ENCODE results near the gene PSMB7. TPM values are rescaled to one million over a fixed set of nuclear protein-coding genes. Genes with fewer than 3 reads are reported as not detected.

Gene PSMB7
- polyA plus RNA-seq, 1 experiment: 396 TPM

DNA sequence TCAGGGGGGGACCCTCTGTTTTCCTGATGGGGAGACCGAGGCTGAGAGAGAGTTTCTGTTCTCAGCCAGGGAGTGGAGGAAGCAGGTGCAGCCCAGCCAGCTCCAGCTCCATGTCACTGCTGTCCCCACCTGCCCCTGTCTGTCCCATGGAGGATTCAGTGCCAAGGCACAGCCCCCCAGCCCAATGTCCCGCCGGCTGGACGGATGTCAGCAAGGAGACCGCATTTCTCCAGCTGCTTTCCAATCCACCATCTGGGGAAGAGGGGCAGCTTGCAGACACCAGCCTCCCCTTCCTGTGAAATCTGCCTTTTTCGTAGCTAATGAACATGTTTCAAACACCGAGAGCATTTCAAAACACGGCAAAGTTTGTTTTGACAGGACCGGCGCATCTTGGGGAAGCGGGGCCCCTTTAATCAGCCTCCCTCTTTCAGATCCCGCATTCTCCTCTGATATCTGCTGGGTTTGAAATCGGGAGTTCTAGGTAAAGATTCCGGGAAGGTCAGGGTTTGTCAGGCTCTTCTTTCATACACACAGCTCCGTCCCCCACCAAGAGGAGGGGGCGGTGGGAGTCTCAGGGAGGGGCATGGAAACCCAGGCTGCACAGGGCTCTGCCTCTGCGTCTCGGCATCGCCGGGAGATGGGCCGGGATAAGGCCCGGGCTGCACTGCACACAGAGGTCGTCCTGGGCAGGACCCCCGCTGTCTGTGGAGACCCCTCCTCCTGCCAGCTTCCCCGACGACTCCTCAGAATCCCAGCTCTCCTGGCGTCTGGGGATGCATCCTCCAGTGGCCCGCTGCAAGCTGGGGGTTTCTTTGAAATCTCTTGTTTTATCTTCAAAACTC lies 82.7 kb downstream of the PSMB7 start:
- no peak for DNase-seq (ENCODE audit: low read depth, low spot score)
- Histone ChIP-seq H3K27me3 (ENCODE audit: control insufficient read depth, insufficient read depth, low read length) (no peaks in the 10 kb centered on the region), H3K9me3 (ENCODE audit: control insufficient read depth, insufficient read depth, low read length) (peaks cover 5% of the 10 kb centered on the region), H3K27ac (ENCODE audit: low read depth, low read length) (no peak overlapping the region), H3K4me3 (ENCODE audit: low read depth, low read length) (no peak overlapping the region)
- ChIA-PET POLR2A (no interaction called here), CTCF (no interaction called here)
- TF ChIP-seq, protein P1, sequence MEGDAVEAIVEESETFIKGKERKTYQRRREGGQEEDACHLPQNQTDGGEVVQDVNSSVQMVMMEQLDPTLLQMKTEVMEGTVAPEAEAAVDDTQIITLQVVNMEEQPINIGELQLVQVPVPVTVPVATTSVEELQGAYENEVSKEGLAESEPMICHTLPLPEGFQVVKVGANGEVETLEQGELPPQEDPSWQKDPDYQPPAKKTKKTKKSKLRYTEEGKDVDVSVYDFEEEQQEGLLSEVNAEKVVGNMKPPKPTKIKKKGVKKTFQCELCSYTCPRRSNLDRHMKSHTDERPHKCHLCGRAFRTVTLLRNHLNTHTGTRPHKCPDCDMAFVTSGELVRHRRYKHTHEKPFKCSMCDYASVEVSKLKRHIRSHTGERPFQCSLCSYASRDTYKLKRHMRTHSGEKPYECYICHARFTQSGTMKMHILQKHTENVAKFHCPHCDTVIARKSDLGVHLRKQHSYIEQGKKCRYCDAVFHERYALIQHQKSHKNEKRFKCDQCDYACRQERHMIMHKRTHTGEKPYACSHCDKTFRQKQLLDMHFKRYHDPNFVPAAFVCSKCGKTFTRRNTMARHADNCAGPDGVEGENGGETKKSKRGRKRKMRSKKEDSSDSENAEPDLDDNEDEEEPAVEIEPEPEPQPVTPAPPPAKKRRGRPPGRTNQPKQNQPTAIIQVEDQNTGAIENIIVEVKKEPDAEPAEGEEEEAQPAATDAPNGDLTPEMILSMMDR (IDR thresholded peaks at IDR 0.05; ENCODE audit: low read depth, low read length): no peak

DNA sequence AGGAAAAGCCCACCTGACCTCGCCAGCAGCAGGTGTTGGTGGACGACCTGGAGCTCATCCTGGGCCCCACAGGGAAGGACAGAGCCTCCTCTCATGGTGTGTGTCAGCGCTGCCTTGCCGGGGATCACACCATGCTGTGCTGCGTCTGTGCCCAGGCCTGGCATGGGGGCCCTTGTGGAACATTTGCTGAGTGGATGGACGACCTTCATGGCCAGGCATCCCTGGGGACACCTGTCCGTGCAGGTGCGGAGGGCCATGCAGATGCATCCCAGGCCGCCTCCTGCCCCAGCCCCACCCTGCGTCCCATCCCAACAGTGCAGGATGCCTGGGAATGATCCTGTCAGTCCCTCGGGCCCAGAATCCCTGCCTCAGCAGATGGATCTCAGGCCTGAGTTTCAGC lies 83.7 kb downstream of the PSMB7 start:
- Histone ChIP-seq H3K4me3 (ENCODE audit: low read depth, low read length) (no peak overlapping the region), H3K27me3 (ENCODE audit: control insufficient read depth, insufficient read depth, low read length) (no peaks in the 10 kb centered on the region), H3K27ac (ENCODE audit: low read depth, low read length) (peak overlapping the region; percentile 39), H3K9me3 (ENCODE audit: control insufficient read depth, insufficient read depth, low read length) (no peaks in the 10 kb centered on the region; the same call in 1 of the 2 replicates)
- no peak for DNase-seq (ENCODE audit: low read depth, low spot score)
- CTCF ChIA-PET: interaction anchor here (1.4 kb wide), 1 partner anchor 11 kb away, joined by 4 read pairs; no protein-coding TSS in a partner anchor
- POLR2A ChIA-PET: no interaction called here
- TF ChIP-seq, protein P1 (IDR thresholded peaks at IDR 0.05; ENCODE audit: low read depth, low read length): no peak

DNA sequence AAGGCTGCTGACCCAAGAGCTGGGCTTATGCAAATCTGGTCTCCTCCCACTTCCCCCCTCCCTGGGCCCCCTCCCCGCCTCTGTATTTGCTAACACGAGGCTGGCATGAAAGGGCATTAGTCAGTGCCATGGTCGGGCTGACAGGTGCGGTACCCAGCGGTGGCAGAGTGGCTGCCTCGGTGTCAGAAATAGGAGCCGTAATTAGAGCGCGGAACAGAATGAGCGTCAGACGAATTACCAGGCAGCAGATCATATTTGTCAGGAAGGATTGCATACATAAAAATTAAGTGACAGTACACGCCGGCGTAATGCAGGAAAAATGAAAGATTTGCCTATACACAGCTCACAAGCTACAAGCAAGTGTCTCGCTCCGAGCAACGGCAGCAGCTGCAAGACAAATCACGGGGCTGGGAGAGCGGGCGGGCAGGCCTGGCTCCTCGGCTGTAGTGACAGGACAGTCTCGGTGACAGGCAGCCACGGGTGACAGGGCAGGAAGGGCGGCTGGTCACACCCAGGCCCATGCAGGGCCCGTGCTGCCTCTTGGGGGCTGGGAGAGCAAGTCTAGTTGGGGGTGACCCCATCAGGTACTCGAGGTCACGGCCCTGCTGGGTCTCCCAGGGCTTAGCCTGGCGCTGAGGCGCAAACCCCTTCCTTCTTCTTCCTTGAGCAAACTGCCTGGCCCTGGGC lies 85.1 kb downstream of the PSMB7 start:
- ChIA-PET CTCF (interaction anchor here (1.0 to 1.4 kb wide), 2 partner anchors 9 to 10 kb away, joined by 4 to 5 read pairs; no protein-coding TSS in a partner anchor), POLR2A (no interaction called here)
- TF ChIP-seq, protein P1 (IDR thresholded peaks at IDR 0.05; ENCODE audit: low read depth, low read length): no peak
- H3K27ac ChIP-seq (ENCODE audit: low read depth, low read length): no peak overlapping the region
- no peak for DNase-seq (ENCODE audit: low read depth, low spot score)
- H3K27me3 ChIP-seq (ENCODE audit: control insufficient read depth, insufficient read depth, low read length): no peaks in the 10 kb centered on the region
- H3K4me3 ChIP-seq (ENCODE audit: low read depth, low read length): no peak overlapping the region
- no peaks in the 10 kb centered on the region; the same call in 1 of the 2 replicates for H3K9me3 ChIP-seq (ENCODE audit: control insufficient read depth, insufficient read depth, low read length)

DNA sequence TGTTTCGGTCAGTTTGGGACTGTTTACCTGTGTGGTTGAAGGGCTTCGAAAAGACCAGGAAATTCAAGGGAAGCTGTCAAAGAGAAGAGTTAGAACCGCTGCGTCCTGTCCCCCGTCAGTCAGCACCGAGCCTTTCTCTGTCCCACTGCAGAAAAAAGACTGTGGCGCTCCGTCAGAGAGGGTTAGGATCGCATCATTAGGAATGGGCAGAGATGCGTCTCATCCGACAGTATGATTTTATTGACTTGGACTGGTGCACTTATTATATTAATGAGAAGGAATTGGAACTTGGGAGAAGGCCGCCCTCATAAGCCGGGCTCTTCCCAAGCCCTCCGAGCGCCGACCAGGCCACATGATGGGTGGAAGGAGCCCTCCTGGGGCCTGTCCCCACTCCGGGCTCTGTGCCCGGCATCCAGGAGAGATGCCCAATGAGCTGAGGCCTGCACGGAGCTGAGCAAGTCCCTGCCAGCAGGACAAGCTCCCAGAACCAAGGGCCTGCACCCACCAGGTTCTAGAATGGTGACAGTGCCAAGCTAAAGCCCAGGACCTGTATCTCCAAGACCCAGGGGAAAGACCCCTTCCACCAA lies 85.9 kb downstream of the PSMB7 start:
- H3K27ac ChIP-seq (ENCODE audit: low read depth, low read length): no peak overlapping the region
- CTCF ChIA-PET: interaction anchor here (1.0 kb wide), 1 partner anchor 9 kb away, joined by 5 read pairs; no protein-coding TSS in a partner anchor
- H3K9me3 ChIP-seq (ENCODE audit: control insufficient read depth, insufficient read depth, low read length): no peaks in the 10 kb centered on the region; the same call in 1 of the 2 replicates
- H3K27me3 ChIP-seq (ENCODE audit: control insufficient read depth, insufficient read depth, low read length): no peaks in the 10 kb centered on the region
- TF ChIP-seq, protein P1 (IDR thresholded peaks at IDR 0.05; ENCODE audit: low read depth, low read length): no peak
- DNase-seq (ENCODE audit: low read depth, low spot score): no peak
- POLR2A ChIA-PET: no interaction called here
- no peak overlapping the region for H3K4me3 ChIP-seq (ENCODE audit: low read depth, low read length)

Measured in AG04450 (cell line).